Urinary bladder (tissue), 4 donors: ENCODE data around the gene AP3D1. TPM values are rescaled to one million over a fixed set of nuclear protein-coding genes. Genes with fewer than 3 reads are reported as not detected.

Source experiments
- DNase-seq: peaks from one replicate; pipeline ENCODE4 v3.0.0-alpha.2; 2015; ENCODE audit errors: extremely low spot score
- H3K27ac ChIP-seq: one replicate; pipeline ENCODE4 v1.5.1; 2013; ENCODE audit warnings: low read depth, mild to moderate bottlenecking, moderate library complexity
- H3K36me3 ChIP-seq: one replicate; pipeline ENCODE4 v1.6.1; 2013; ENCODE audit warnings: mild to moderate bottlenecking, moderate library complexity; ENCODE audit not compliant: insufficient read depth
- H3K4me1 ChIP-seq: one replicate; pipeline ENCODE4 v1.6.1; 2013; ENCODE audit warnings: mild to moderate bottlenecking, moderate library complexity; ENCODE audit not compliant: insufficient read depth
- H3K4me3 ChIP-seq: one replicate; pipeline ENCODE4 v1.5.1; 2013; ENCODE audit warnings: low read depth, low read length
- whole genome bisulfite sequencing: extraction: QIAGEN DNeasy Blood & Tissue Kit; methylation state at CpG from one replicate; pipeline ENCODE4 v1.1.7; 2013; 5-methylcytosine and 5-hydroxymethylcytosine counted together
- polyA plus RNA-seq: library from polyadenylated mRNA; stranded (reverse); fragments of 200-250 nt; gene quantifications from one replicate; pipeline ENCODE4 v1.2.3, GENCODE V29; 2013
- total RNA-seq: library from RNA; depleted of rRNA; stranded (reverse); fragments of >200 nt; gene quantifications from one replicate; pipeline ENCODE4 v1.2.3, GENCODE V29; 2014
- donor health status: healthy with polysubstance abuse.
- donor health status: healthy.

The AP3D1 gene
- total and polyA plus RNA-seq, 2 donors: 48.9 to 87.8 TPM

- Histone ChIP-seq H3K27ac (no peak overlapping the region), H3K36me3 (peaks cover 10% of the 10 kb centered on the region), H3K4me3 (no peak overlapping the region), H3K4me1 (no peaks in the 10 kb centered on the region)
- WGBS: 90% methylated on average over 27 of the region's 27 CpGs
- DNase-seq: no peak
Observed at GRCh38 chr19:2121416-2122051, 29.8 kb downstream of the AP3D1 start.

- no peaks in the 10 kb centered on the region for H3K4me1 ChIP-seq
- no peak overlapping the region for H3K27ac ChIP-seq
- H3K36me3 ChIP-seq: peaks cover 15% of the 10 kb centered on the region
- WGBS: 97% methylated on average over 26 of the region's 26 CpGs
- H3K4me3 ChIP-seq: no peak overlapping the region
- no peak for DNase-seq
Observed at GRCh38 chr19:2120821-2121220, 30.5 kb downstream of the AP3D1 start.

DNA sequence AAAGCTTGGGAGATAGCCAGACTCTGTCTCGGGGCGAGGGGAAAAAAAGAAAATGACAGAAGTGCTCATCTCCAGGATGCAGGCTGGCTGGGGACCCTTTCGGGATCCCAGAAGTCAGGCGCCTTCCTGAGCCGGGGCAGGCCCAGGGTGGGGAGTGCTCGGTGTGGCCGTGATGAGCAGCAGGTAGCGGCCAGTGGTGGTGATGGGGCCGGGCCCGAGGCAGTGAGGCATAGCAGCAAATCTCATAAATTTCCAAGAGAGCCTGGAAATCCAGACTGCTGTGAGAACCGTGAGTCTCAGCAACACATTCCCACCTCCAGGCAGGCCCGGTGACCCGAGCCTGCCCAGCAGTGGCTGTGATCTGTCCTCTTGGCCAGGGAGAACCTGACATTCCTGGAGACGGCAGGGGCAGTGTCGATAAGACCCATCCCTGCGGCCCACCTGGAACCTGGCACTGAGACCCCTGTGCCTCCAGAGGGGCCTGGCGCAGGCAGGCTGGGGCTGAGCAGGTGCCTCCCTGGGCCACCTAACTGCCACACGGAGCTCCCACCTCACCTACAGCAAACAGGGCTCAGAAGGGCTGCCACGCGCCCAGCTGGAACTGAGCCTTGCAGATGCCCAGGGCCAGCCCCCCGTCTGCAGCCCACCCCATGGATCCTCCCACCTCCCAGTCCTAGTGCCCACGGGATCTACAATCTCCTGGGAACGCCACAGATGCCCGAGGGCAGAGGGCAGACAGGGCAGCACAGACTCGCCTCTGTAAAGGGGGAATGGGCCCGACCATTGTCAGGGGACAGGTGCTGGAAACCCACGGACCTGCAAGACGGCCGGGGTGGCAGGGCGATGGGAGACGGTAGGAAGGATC lies 31.2 kb downstream of the AP3D1 start:
- Histone ChIP-seq H3K4me3 (no peak overlapping the region), H3K36me3 (peaks cover 21% of the 10 kb centered on the region), H3K27ac (no peak overlapping the region), H3K4me1 (no peaks in the 10 kb centered on the region)
- WGBS: 91% methylated on average over 31 of the region's 31 CpGs
- DNase-seq: no peak

- Histone ChIP-seq H3K4me3 (no peak overlapping the region), H3K4me1 (no peaks in the 10 kb centered on the region), H3K27ac (no peak overlapping the region), H3K36me3 (peaks cover 23% of the 10 kb centered on the region)
- DNase-seq: no peak
- WGBS: 95% methylated on average over 18 of the region's 18 CpGs
Observed at GRCh38 chr19:2118438-2118837, 32.9 kb downstream of the AP3D1 start.

GRCh38 chr19:2117215-2117960 lies 34.0 kb downstream of the AP3D1 start:
- 94% methylated on average over 27 of the region's 27 CpGs for WGBS
- Histone ChIP-seq H3K36me3 (peaks cover 20% of the 10 kb centered on the region), H3K27ac (no peak overlapping the region), H3K4me1 (no peaks in the 10 kb centered on the region), H3K4me3 (no peak overlapping the region)
- no peak for DNase-seq

GRCh38 chr19:2116507-2116906 lies 34.9 kb downstream of the AP3D1 start:
- DNase-seq: no peak
- H3K4me1 ChIP-seq: no peaks in the 10 kb centered on the region
- no peak overlapping the region for H3K27ac ChIP-seq
- H3K36me3 ChIP-seq: peaks cover 20% of the 10 kb centered on the region
- WGBS: 91% methylated on average over 25 of the region's 25 CpGs
- no peak overlapping the region for H3K4me3 ChIP-seq

- H3K36me3 ChIP-seq: peaks cover 19% of the 10 kb centered on the region
- no peak for DNase-seq
- no peak overlapping the region for H3K4me3 ChIP-seq
- no peak overlapping the region for H3K27ac ChIP-seq
- H3K4me1 ChIP-seq: no peaks in the 10 kb centered on the region
- 94% methylated on average over 24 of the region's 24 CpGs for WGBS
Observed at GRCh38 chr19:2115911-2116426, 35.4 kb downstream of the AP3D1 start.

DNA sequence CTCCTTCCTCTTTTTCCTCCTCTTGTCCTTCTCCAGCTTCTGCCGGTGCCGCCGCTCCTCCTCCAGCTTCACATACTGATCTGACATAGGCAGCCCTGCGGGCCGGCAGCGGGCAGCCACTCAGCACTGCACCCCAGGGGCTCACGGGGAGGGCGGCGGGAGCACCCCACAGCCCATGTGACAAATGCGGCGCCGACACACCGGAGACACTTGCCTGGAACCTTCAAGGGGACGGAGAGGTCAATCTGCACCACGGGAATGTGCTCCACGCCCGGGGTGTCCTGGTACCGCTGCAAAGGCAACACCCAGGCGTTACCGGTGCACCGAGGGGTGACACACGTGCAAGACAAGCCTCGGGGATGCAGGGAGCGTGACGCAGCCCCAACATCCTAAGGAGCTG lies 36.0 kb downstream of the AP3D1 start:
- peaks cover 25% of the 10 kb centered on the region for H3K36me3 ChIP-seq
- H3K4me1 ChIP-seq: no peaks in the 10 kb centered on the region
- WGBS: 96% methylated on average over 25 of the region's 25 CpGs
- no peak overlapping the region for H3K4me3 ChIP-seq
- H3K27ac ChIP-seq: no peak overlapping the region
- no peak for DNase-seq

DNA sequence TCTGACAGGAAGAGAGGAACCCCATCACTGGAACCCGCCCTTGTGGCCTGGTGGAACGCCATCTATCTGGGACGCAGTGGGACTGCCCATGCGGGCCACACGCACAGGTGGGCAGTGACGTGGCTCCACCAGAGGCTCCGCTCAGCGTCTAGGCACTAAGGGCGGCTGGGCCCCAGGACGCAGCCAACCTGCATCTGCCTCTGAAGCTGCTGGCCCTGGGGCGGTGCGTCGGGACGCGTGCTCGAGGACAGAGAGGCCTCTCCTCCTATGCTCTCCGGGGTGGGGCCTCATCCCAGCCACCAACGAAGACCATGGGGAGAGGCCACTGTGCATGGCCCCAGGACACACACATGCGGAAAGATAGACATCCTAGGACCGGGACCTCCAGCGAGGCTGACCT lies 36.5 kb downstream of the AP3D1 start:
- H3K4me1 ChIP-seq: no peaks in the 10 kb centered on the region
- WGBS: 92% methylated on average over 21 of the region's 21 CpGs
- no peak overlapping the region for H3K27ac ChIP-seq
- peaks cover 25% of the 10 kb centered on the region for H3K36me3 ChIP-seq
- DNase-seq: no peak
- H3K4me3 ChIP-seq: no peak overlapping the region

DNA sequence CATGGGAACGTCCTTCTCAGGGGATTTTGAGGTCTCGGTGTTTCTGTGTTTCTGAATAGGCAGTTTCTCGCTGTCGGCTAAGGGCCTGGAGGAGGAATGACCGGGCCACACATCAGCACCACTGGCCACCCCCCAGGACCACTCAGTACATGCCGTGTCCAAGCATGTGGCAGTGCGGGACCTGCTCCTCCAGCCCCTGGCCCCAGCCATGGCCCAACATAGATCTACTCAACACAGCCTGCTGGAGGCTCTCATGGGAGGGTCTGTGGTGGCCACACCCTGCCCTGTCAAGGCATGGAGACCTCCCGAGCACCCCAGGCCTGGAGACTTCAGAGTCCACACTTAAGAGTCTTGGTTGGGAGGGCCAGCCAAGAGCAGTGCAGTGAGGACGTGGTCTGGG lies 37.1 kb downstream of the AP3D1 start:
- peaks cover 27% of the 10 kb centered on the region for H3K36me3 ChIP-seq
- WGBS: 93% methylated on average over 9 of the region's 9 CpGs
- no peak overlapping the region for H3K4me3 ChIP-seq
- no peak for DNase-seq
- H3K27ac ChIP-seq: no peak overlapping the region
- H3K4me1 ChIP-seq: no peaks in the 10 kb centered on the region

GRCh38 chr19:2113439-2114211 lies 37.7 kb downstream of the AP3D1 start:
- H3K4me3 ChIP-seq: no peak overlapping the region
- no peaks in the 10 kb centered on the region for H3K4me1 ChIP-seq
- H3K36me3 ChIP-seq: peaks cover 29% of the 10 kb centered on the region
- 92% methylated on average over 24 of the region's 24 CpGs for WGBS
- no peak overlapping the region for H3K27ac ChIP-seq
- no peak for DNase-seq

DNA sequence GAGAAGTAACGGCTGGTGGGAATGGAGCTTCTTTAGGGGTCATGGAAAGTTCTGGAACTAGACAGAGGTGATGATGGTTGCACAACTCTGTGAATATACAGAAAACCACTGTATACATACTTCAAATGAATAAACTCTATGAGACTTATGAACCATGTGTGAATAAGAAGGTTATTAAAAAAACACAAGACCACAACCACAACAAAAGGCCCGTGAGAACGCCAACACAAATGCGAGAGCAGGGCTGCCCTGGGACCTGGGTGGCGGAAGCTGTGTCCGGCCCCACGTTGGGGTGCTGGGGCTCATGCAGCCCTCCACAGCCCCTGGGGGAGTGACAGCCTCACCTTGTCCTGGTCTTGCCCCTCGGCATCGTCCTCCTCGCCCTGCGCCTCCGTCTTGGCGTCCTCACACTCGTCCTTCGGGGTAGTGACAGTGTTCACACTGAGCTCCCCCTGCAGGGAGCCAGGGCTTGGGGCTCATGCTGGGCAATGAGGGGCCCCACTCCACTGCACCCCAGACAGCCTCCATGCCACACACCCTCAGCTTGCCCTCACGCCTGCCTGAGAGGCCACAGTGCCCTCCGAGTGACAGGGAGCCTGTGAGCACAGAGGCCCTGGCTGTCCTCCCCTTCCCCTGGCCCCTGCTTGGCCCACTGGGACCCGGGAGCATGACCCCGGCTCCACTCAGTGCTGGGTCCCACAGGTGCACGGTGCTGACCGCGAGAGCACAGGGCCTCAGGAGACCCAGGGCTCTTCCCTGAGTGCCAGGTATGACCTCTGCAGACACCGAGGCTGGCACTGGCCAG lies 38.6 kb downstream of the AP3D1 start:
- Histone ChIP-seq H3K4me1 (no peaks in the 10 kb centered on the region), H3K36me3 (peaks cover 28% of the 10 kb centered on the region), H3K4me3 (no peak overlapping the region), H3K27ac (no peak overlapping the region)
- DNase-seq: no peak
- 85% methylated on average over 23 of the region's 23 CpGs for WGBS
